SK-N-DZ (cell line): ENCODE measurements around the gene LLPH.

Source experiments
- DNase-seq: peaks from one replicate; pipeline ENCODE4 v3.0.0-alpha.2; 2015; ENCODE audit warnings: low spot score

Gene LLPH

DNA sequence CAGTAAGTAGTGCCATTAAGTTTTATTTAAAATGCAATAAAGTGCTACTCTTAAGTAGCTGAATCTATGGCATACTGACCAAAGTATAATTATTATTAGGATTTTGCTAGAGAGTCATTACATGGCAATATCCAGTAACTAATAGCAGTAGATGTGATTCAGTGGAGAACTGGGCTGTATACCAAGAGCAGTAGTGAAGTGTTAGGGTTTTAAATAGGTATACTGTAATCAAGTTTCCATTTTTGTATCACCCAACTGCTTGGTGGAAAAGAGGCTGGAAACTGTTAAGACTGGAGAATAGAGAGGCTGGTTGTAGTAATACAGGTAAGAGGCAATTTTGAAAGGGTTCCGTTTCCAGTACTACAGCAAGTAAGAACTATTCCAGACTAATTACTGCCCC, 13.3 kb upstream of the LLPH start:
- no peak for DNase-seq

DNA sequence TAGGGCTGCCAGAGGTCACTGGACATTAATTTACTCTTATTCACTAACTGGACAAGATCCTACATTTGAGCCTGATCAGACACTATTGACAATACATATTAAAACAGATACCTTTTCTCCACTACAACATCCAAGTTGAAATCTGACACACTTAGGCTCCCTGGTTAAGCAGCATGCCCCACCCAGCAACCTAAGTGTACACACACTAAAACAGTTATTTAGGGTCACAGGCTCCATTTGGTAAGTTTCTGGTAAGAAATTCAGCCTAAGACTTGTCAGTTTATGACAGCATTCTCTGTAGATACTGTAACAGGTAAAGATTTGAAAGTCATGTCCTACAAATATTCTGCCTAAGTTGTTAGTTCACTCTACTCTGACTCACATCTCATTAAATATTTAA, 12.3 kb upstream of the LLPH start:
- no peak for DNase-seq

DNA sequence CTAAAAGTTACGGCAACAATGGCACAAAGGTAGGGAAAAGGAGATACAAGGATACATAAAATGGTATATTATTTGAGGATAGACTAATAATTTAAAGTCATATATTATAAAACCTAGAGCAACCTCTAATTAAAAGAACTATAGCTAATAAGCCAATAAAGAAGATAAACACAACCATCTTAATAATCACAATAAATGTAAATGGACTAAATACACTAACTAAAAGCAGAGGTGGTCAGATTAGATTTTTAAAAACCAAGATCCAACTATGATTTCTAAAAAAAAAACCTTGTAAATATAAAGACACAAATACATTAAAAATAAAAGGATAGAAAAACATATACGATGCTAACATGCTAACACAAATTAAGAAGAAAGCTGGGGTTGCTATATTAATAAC, 10.7 kb upstream of the LLPH start:
- no peak for DNase-seq

DNA sequence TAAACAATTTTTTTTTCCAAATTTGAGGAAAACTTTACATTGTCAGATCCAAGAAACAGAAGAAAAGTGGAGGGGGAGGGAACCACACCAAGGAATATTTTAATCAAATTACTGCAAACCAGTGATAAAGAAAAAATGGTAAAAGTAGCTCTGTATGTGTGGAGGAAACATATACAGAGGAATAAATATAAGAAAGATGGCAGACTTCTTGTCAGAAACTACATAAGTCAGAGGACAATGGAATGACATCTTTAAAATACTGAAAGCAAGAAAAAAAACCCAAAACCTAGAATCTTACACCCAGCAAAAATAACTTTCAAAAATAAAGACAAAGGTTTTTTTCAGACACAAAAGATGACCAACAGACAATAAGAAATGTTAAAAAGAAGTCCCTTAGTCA, 10.2 kb upstream of the LLPH start:
- DNase-seq = no peak

DNA sequence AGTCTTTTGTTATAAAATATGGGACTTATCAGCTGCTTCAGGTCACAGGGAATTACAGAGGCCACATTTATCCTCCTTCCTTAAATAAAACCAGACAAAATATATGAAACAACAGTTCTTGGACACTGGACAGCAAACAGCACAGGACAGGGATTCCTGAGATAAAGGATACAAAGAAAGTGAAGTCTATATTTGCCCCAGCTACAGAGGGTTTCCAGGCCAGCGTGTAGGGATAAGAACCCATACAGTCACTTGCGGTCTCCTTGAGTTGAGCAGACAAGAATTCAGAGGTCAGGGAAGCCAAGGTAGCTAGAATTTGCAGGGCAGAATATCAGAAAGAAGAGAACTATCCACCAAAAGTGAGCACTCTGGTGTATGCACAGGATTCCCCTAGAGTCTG, 8.8 kb upstream of the LLPH start:
- DNase-seq = no peak

DNA sequence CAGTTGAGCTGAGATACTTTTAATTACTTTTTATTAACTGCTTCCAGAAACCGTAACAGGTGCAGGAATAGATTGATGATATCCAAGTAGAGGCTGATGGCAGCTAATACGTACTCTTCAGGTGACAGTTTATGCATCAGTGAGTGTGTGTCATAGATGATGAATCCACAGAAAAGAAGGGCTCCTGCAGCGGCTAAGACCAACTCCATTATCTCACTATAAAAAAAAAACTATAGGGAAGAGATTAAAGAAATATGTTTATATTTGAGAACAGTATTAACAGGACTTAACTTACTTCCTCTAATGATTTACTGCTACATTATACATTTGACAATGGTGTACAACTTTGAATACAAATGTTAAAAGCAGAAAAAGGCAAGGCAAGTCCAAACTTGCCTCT, 7.4 kb upstream of the LLPH start:
- DNase-seq = no peak

DNA sequence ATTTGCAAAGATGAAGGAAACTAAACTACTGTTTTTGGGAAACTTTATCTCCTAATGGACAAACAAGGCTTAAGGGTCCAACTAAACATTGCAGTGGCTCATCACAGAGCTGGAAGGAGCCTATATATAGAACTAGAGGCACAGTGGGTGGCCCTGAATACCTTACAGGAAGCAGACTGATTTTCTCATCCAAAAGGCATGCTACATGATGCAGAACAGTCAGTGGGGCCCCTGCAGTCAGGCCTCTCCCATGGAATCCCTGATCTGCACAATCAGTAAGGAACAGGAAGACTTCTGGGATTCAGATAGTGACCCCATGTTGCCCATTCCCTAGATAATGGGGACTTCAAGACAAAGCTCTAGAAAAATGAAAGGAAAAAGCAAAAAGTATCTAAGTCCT, 1.9 kb upstream of the LLPH start:
- DNase-seq = no peak

DNA sequence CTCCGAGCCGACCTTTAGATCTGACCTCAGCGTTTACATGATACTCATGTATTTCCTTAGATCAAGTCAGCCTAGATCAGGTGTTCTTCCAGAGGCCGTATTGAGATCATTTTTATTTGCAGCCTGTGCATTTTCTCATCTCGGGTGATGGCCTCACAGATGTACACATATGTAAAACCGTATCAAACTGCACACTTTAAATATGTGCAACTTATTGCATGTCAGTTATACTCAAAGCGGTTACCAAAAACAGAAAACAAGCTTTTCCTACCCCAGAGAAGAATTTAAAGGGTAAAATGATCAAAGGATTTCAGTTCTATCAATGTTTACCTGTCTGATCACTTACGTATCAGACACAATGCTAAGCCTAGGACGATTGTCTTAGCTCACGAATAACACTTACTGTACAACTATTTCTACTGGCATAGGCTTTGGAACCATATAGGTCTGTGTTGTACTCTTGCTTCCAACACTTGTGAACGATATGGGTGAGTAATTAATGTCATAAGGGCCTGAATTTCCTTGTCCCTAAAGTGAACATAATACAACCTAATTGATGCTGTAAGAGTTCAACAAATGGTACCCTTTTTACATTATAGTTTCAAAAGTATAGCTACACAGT, 628 bp upstream of the LLPH start:
- no peak for DNase-seq

DNA sequence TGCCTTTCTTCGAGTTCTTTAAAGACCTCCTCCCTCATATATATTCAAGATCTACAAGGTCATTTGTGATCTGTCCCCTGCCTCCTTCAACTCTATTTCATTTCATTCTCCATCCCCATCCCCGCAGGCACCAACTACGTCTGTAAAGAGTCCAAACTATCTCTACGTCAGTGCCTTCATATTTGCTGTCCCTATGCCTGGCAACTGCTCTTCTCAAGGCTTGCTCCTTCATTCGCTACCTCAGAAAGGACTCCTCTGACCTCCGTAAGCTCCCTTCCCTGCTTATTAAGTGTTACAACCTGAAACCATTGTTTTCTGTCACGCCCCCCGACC, 650 bp downstream of the LLPH start:
- no peak for DNase-seq

DNA sequence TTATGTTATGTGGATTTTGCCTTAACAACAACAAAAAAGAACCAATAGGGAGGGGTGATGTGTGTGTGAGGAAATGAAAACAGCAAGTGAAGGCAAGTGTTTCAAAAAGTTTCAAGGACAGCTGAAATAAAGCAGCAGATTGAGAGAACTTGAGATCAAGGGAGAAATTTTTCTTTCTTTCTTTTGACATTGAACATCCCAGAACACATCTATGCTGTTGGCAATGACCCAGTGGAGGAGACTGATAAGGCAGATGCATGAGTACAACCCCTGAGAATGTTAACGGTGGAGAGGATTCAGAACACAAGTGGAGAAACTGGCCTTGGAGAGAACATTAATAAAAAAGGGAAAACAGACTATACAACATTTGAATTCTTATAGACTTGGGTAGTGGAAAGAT, 2.9 kb downstream of the LLPH start:
- no peak for DNase-seq

DNA sequence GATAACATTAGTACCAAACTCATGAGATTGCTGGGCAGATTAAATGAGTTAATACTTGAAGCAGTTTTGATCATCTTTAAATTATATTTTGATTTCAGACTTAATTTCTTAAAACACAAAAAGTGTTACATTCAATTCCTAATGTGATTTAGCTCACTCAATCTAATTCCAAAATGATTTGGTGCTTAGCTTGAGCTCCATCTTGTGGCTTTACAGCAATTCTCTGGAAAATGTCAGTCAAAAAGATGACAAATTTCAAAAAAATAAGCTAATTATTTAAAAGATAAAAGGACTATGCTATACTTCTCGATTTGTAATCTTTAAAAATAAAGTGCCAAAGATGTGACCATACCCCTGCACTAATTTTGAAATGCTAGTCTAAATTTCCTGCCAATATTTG, 10.1 kb downstream of the LLPH start:
- no peak for DNase-seq

DNA sequence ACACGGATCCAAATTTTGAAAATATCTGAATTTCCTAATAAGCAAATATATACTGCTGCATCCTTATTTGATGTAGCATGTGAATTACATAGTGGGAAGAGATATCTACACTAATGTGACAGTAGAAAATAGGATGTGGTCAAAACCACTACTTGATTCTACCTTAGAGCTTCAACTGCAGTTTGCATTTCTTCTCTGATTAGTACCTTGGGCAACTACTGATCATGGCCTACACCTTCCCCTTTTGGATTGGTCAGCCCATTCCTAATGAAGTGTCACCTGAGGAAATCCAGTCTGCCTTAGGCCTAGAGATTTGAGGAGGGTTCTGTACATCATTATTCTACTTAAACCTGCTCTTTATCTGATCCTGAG, 10.7 kb downstream of the LLPH start:
- no peak for DNase-seq

DNA sequence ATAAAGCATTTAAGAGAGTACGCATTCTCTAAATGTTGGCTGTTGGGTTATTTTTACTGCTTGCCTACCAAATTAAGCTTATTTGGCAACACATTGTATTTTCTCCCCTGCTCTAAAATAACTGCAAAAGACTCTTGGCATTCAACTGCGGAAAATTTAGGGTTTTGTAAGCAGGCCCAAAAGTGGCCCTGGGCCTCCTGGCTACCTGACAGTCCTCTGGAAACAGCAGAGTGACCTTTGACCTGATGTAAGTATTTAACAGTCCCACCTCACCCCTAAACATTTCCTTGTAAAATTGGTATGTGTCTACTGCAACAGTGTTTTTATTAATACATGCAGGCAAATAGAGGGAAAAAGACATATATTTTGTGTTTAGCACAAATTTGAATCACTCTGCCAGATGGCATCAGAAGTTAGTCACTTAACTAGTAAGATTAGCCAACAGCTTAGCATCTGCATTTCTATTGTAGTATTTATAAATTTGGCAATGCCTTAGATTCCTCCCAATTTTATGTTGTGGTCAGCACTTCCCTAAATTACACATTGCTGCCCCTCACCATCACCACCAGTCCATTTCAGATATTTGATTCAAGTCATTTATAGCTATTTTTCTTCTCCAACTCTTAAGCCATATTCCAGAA, 11.2 kb downstream of the LLPH start:
- DNase-seq = no peak

DNA sequence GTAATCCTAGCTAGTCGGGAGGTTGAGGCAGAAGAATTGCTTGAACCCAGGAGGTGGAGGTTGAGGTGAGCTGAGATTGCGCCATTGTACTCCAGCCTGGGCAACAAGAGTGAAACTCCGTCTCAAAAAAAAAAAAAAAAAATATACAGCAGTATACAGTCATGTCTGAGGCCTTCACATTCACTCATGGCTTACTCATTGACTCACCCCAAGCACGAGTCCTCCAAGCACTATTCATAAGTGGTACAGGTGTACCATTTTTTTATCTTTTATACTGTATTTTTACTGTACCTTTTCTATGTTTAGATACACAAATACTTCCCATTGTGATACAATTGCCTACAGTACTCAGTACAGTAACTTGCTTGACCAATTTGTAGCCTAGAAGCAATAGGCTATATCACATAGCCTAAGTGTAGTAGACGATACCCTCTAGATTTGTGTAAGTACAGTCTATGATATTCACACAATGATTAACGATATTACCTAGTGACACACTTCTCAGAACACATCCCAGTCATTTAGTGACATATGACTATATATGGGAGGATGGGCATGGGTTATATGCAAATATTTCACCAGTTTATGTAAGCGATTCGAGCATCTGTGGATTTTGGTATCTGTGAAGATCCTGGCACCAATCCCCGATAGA, 12.2 kb downstream of the LLPH start:
- DNase-seq = no peak

DNA sequence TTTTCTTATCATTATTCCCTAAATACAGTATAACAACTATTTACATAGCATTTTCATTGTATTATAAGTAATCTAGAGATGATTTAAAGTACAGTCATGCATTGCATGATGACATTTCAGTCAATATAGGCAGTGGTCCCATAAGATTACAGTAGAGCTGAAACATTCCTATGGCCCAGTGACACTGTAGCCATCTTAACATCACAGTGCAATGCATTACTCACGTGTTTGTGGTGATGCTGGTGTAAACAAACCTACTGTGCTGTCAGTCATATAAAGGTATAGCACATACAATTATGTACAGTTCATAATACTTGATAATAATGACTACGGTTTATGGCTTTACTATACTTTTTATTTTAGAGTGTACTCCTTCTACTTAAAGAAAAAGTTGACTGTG, 13.3 kb downstream of the LLPH start:
- no peak for DNase-seq

DNA sequence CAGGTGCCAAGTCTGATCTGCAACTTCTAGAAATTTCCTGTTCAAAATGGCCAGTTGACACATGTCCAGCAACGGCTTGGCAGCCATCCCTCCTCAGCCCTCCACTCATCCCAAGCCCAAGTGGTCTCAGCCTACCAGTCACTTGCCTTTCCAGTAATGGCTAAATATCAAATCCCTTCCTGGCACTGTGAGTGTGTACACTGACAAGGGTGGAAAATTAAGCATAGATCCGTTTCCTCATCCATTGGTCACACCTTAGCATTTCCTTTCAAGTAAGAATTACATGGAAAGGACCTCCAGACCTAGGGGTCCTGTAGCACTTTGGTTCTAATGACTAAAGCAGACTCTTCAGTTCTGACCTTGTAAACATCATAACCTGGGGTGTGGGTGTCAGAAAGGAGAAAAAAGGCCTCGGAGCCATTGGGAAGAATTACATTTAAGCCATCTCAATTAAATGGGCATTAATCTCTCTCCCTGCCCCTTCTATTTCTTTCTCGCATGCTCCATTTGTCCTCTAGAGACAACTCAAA, 15.4 kb downstream of the LLPH start:
- no peak for DNase-seq

DNA sequence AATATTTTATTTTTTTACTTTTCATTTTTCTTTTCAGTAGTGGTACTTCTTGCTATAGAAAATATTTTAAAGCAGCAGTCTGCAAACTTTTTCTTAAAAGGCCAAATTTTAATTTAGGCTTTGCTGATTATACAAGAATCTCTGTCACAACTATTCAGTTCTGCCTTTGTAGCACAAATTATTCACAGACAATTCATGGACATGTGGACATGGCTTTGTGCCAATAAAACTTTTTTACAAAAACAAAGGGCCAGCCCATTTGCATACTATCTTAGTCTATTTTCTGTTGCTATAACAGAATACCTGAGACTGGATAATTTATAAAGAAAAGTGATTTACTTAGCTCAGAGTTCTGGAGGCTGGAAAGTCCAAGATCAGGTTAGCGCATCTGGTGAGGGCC, 17.1 kb downstream of the LLPH start:
- DNase-seq = no peak

DNA sequence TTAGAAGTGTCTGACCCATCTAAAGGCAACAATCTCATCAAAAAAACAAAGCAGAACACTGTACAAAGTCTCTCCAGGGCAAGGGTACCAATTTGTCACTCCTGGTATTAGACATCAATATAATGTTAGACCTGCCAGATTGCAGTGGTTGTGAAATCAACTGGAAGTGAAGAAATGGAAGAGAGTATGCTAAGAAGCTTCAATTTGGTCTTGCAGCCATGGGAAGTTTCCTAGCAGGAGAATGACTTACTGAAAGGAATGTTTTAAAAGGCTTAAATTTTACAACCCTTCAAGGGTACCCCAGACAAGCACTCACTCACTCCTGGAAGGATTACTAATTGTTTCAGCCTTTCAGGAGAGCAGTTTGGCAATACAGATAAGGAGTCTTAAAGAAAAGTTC, 18.9 kb downstream of the LLPH start:
- no peak for DNase-seq

DNA sequence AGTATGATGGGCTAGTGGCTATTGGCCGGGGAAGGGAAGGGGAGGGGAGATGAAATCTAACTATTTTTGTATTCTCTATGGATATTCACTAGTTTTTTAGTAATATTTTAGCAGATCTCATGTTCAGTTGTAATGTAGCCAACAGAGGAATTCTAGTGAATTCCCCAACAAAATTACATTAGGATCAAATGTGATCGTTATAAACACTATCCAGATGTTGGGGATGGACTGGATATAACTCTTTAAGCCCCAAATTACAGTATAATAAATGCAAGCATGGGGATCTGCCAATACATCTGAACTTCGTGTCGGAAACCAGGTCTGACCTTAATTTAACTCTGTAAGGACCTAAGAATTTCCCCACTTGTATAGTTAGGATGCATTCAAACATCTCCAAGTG, 21.5 kb downstream of the LLPH start:
- no peak for DNase-seq

DNA sequence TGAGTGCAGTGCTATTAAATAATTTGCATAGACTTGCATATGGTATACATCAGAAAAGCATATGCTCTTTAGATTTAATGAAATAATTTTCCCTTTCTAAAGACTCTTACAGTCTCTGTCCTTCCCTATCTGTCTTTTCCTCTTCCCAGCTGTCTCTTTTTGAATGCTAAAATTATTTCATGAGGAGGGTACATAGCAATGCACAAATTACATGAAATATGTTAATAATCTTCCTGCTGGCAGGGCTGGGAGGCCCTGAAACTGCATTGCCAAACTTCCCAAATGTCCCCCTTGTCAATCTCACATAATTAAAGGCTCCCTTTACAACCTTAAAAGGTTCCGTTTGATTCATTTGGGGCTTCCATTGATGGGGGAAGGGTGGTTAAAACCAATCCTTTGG, 22.2 kb downstream of the LLPH start:
- no peak for DNase-seq

DNA sequence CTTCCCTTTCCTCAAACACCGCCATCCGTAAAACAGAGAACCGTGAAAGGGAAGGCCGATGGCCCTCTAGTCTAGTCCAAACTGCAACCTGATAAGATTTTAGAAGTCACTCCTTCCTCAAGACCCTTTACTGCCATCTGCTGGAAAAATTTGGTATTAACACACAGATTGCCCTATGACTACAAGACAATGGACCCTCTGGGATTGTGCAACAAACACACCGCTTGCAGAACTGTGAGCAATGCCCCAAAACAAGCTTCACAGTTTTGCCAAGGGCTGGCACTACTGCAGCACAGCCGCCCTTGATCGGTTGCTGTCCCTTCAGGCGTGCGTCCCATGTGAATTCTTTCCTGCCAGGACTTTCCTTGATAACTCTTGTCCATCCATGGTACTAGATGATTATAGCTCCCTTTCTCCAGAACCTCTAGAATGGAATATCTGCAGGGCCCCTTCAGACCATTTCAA, 23.1 kb downstream of the LLPH start:
- peak; percentile 86 for DNase-seq

DNA sequence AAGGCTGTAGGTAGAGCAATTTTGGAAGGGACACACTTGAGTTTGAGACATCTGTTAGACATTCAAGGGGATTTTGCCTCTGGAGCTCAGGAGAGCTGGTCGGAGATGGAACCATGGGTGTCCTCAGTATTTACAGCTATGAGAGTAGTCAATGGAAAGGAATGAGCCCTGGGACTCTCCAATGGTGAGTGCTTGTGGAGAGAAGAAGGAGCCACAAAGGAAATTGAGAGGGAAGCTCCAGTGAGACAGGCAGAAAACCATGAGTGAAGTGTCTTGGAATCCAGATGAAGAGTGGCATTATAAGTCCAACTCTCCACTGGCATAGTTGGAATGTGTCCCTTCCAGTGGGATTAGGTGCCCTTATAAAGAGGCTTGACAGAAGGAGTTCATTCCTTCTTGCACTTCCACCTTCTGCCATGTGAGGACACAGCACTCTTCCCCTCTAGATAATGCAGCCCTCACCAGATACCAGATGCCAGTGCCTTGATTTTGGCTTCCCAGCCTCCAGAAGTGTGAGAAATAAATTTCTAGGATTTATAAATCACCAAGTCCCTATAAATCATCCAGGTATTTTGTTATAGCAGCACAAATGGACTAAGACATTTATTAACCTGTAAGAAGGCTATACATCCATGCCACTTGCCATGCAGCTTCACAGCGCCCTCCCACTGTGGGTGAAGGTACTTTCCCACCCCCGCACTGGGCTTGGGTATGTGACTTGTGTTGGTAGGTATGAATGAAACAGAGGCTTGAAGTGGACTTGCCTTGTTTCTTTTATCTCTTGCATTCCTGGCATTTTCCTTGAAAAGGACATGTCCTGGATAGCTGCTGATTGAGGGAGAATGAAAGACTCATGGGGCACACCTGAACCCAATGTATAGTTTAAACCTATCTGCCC, 27.3 kb downstream of the LLPH start:
- DNase-seq = no peak
